Forelimb muscle (tissue), 1 donor: Measurements from ENCODE around the gene ZNF175. TPM values are rescaled to one million over a fixed set of nuclear protein-coding genes. Genes with fewer than 3 reads are reported as not detected.

Source experiments
- DNase-seq: peaks from one replicate; pipeline ENCODE4 v3.0.0-alpha.2; 2013; ENCODE audit warnings: low read depth
- polyA plus RNA-seq: library from polyadenylated mRNA; unstranded; fragments of 120-200 nt; gene quantifications from one replicate; pipeline ENCODE4 v1.2.1, GENCODE V29; 2013; ENCODE audit not compliant: insufficient read length

ZNF175 gene
- polyA plus RNA-seq, 1 donor, result 8.1 TPM

GRCh38 chr19:51587264-51588191, 16.4 kb downstream of the ZNF175 start:
- no peak for DNase-seq

GRCh38 chr19:51589511-51589910, 18.4 kb downstream of the ZNF175 start:
- DNase-seq, result no peak

- DNase-seq, result no peak
Observed at GRCh38 chr19:51590441-51590840, 19.4 kb downstream of the ZNF175 start.

GRCh38 chr19:51592521-51592920, 21.4 kb downstream of the ZNF175 start:
- no peak for DNase-seq

GRCh38 chr19:51593138-51593890, 22.2 kb downstream of the ZNF175 start:
- no peak for DNase-seq

GRCh38 chr19:51593969-51594773, 23.1 kb downstream of the ZNF175 start:
- DNase-seq, result peak; percentile 98

GRCh38 chr19:51594774-51595109, 23.7 kb downstream of the ZNF175 start:
- no peak for DNase-seq

GRCh38 chr19:51595190-51596175, 24.4 kb downstream of the ZNF175 start:
- DNase-seq, result no peak

GRCh38 chr19:51598159-51598915, 27.3 kb downstream of the ZNF175 start:
- DNase-seq, result no peak

- no peak for DNase-seq
Observed at GRCh38 chr19:51599084-51599483, 28.0 kb downstream of the ZNF175 start.

- no peak for DNase-seq
Observed at GRCh38 chr19:51600940-51601580, 30.0 kb downstream of the ZNF175 start.

- DNase-seq, result no peak
Observed at GRCh38 chr19:51602189-51602854, 31.2 kb downstream of the ZNF175 start.

- DNase-seq, result no peak
Observed at GRCh38 chr19:51607077-51607476, 36.0 kb downstream of the ZNF175 start.

- no peak for DNase-seq
Observed at GRCh38 chr19:51607920-51608562, 37.0 kb downstream of the ZNF175 start.

- DNase-seq, result no peak
Observed at GRCh38 chr19:51610576-51610975, 39.5 kb downstream of the ZNF175 start.

- no peak for DNase-seq
Observed at GRCh38 chr19:51614789-51615188, 43.7 kb downstream of the ZNF175 start.

- DNase-seq, result no peak
Observed at GRCh38 chr19:51615991-51616390, 44.9 kb downstream of the ZNF175 start.

GRCh38 chr19:51621178-51621577, 50.1 kb downstream of the ZNF175 start:
- no peak for DNase-seq
